ENCODE measurements around the gene VEPH1. TPM values are rescaled to one million over a fixed set of nuclear protein-coding genes. Genes with fewer than 3 reads are reported as not detected.

The VEPH1 gene
- total RNA-seq, 1 experiment from 2014 or later = 0.32 TPM

DNA sequence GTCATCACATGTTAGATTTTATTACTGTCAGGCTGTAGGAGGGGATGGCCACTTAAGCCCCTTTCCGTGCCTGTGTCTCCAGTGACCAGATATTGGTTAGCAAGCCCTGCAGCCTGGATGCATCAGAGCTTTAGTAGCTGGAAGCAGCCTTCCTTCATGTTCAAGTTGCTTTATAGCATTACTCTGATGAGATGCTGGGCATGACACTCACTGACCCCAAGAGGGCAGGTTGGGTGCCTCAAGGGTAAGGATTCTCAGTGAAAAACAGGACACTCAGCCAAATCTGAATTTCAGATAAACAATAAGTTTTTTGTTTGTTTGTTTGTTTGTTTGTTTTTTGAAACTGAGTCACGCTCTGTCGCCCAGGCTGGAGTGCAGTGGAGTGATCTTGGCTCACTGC lies 135.0 kb downstream of the VEPH1 start:
- CTCF ChIA-PET = no interaction called here

GRCh38 chr3:157363393-157363792 lies 139.8 kb downstream of the VEPH1 start:
- intact Hi-C loops (cut with micrococcal nuclease; ENCODE audit: unreplicated experiment) = no loop called here
- TF ChIP-seq, protein P1, sequence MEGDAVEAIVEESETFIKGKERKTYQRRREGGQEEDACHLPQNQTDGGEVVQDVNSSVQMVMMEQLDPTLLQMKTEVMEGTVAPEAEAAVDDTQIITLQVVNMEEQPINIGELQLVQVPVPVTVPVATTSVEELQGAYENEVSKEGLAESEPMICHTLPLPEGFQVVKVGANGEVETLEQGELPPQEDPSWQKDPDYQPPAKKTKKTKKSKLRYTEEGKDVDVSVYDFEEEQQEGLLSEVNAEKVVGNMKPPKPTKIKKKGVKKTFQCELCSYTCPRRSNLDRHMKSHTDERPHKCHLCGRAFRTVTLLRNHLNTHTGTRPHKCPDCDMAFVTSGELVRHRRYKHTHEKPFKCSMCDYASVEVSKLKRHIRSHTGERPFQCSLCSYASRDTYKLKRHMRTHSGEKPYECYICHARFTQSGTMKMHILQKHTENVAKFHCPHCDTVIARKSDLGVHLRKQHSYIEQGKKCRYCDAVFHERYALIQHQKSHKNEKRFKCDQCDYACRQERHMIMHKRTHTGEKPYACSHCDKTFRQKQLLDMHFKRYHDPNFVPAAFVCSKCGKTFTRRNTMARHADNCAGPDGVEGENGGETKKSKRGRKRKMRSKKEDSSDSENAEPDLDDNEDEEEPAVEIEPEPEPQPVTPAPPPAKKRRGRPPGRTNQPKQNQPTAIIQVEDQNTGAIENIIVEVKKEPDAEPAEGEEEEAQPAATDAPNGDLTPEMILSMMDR (conservative IDR thresholded peaks at IDR 0.05; ENCODE audit: low read depth, low read length) = no peak
- TF ChIP-seq EZH2 (IDR thresholded peaks at IDR 0.05; ENCODE audit: borderline replicate concordance, low read depth, low read length, poor library complexity, severe bottlenecking) = no peak
- Histone ChIP-seq H3K27me3 (replicated peaks; ENCODE audit: insufficient read depth, low read depth, low read length, poor library complexity) (no peaks in the 10 kb centered on the region), H3K27ac (ENCODE audit: low read depth, low read length, poor library complexity, severe bottlenecking) (no peak overlapping the region), H3K36me3 (ENCODE audit: insufficient read depth, low read length, poor library complexity, severe bottlenecking) (no peaks in the 10 kb centered on the region), H3K4me1 (ENCODE audit: insufficient read depth, low read length, poor library complexity, severe bottlenecking) (no peaks in the 10 kb centered on the region), H3K9me3 (ENCODE audit: low read depth, low read length, poor library complexity, severe bottlenecking) (no peaks in the 10 kb centered on the region), H3K4me3 (ENCODE audit: low read depth, low read length, poor library complexity, severe bottlenecking) (no peak overlapping the region)
- no peak for DNase-seq (ENCODE audit: low spot score)
- ChIA-PET CTCF (interaction anchor here (0.7 kb wide), 1 partner anchor 146 kb away, joined by 4 read pairs; no protein-coding TSS in a partner anchor), POLR2A (ENCODE audit: low non-redundant PET) (no interaction called here)
- no TSS peak for BruUV-seq (replicated peaks)

More for the DNA sequence above, 135.0 kb downstream of the VEPH1 start:
- no TSS peak for BruUV-seq (replicated peaks)
- no peak for DNase-seq (ENCODE audit: low spot score)
- Histone ChIP-seq H3K27me3 (replicated peaks; ENCODE audit: insufficient read depth, low read depth, low read length, poor library complexity) (peaks cover 7% of the 10 kb centered on the region), H3K27ac (ENCODE audit: low read depth, low read length, poor library complexity, severe bottlenecking) (no peak overlapping the region), H3K36me3 (ENCODE audit: insufficient read depth, low read length, poor library complexity, severe bottlenecking) (no peaks in the 10 kb centered on the region), H3K4me3 (ENCODE audit: low read depth, low read length, poor library complexity, severe bottlenecking) (no peak overlapping the region), H3K4me1 (ENCODE audit: insufficient read depth, low read length, poor library complexity, severe bottlenecking) (peaks cover 26% of the 10 kb centered on the region), H3K9me3 (ENCODE audit: low read depth, low read length, poor library complexity, severe bottlenecking) (no peaks in the 10 kb centered on the region)
- intact Hi-C loops (cut with micrococcal nuclease; ENCODE audit: unreplicated experiment) = no loop called here
- POLR2A ChIA-PET (ENCODE audit: low non-redundant PET) = no interaction called here
- TF ChIP-seq, protein P1 (conservative IDR thresholded peaks at IDR 0.05; ENCODE audit: low read depth, low read length) = no peak

- BruUV-seq (replicated peaks) = no TSS peak
- Histone ChIP-seq H3K4me3 (ENCODE audit: low read depth, low read length, poor library complexity, severe bottlenecking) (no peak overlapping the region), H3K9me3 (ENCODE audit: low read depth, low read length, poor library complexity, severe bottlenecking) (no peaks in the 10 kb centered on the region), H3K36me3 (ENCODE audit: insufficient read depth, low read length, poor library complexity, severe bottlenecking) (no peaks in the 10 kb centered on the region), H3K27me3 (replicated peaks; ENCODE audit: insufficient read depth, low read depth, low read length, poor library complexity) (no peaks in the 10 kb centered on the region), H3K4me1 (ENCODE audit: insufficient read depth, low read length, poor library complexity, severe bottlenecking) (no peaks in the 10 kb centered on the region), H3K27ac (ENCODE audit: low read depth, low read length, poor library complexity, severe bottlenecking) (no peak overlapping the region)
- intact Hi-C loops (cut with micrococcal nuclease; ENCODE audit: unreplicated experiment) = no loop called here
- ChIA-PET CTCF (no interaction called here), POLR2A (ENCODE audit: low non-redundant PET) (no interaction called here)
- TF ChIP-seq, protein P1 (conservative IDR thresholded peaks at IDR 0.05; ENCODE audit: low read depth, low read length) = no peak
- no peak for TF ChIP-seq EZH2 (IDR thresholded peaks at IDR 0.05; ENCODE audit: borderline replicate concordance, low read depth, low read length, poor library complexity, severe bottlenecking)
- no peak for DNase-seq (ENCODE audit: low spot score)
Measured at GRCh38 chr3:157362348-157362747, 140.9 kb downstream of the VEPH1 start.

All from A673 (cell line).